Endothelial cell (in vitro differentiated cells): ENCODE results near the gene ATP6V0D1. TPM values are rescaled to one million over a fixed set of nuclear protein-coding genes. Genes with fewer than 3 reads are reported as not detected.

Experiments
- DNase-seq: peaks from one replicate; pipeline ENCODE4 v3.0.0; 2021; ENCODE audit warnings: low spot score
- H3K27ac Mint-ChIP-seq: one replicate; pipeline ENCODE4 v1.8.0; 2021; ENCODE audit warnings: mixed read lengths, inconsistent platforms; ENCODE audit not compliant: unreplicated experiment
- H3K27me3 Mint-ChIP-seq: one replicate; pipeline ENCODE4 v1.8.0; 2021; ENCODE audit warnings: mild to moderate bottlenecking, moderate library complexity, mixed read lengths, inconsistent platforms; ENCODE audit not compliant: unreplicated experiment
- H3K36me3 Mint-ChIP-seq: one replicate; pipeline ENCODE4 v1.8.0; 2021; ENCODE audit warnings: mild to moderate bottlenecking, low read depth, mixed read lengths, inconsistent platforms; ENCODE audit not compliant: unreplicated experiment
- H3K4me1 Mint-ChIP-seq: one replicate; pipeline ENCODE4 v1.8.0; 2021; ENCODE audit warnings: mild to moderate bottlenecking, mixed read lengths, inconsistent platforms; ENCODE audit not compliant: unreplicated experiment
- H3K4me3 Mint-ChIP-seq: one replicate; pipeline ENCODE4 v1.8.0; 2021; ENCODE audit warnings: mild to moderate bottlenecking, mixed read lengths, inconsistent platforms; ENCODE audit not compliant: unreplicated experiment
- H3K9me3 Mint-ChIP-seq: one replicate; pipeline ENCODE4 v1.8.0; 2021; ENCODE audit warnings: mixed read lengths, inconsistent platforms; ENCODE audit not compliant: unreplicated experiment
- total RNA-seq: library from RNA; stranded (reverse); fragmentation: NEBNext Ultra II Directional; extraction: Animal tissue kit (Norgen Biotek cat#: 25700); gene quantifications from one replicate; pipeline ENCODE4 v1.2.1, GENCODE V29; 2021; ENCODE audit not compliant: unreplicated experiment
- TF ChIP-seq, protein P1 (sequence below): fragments of 200-600 bp; sonication (generic); IDR thresholded peaks from one replicate; pipeline ENCODE4 v1.5.0; 2021; ENCODE audit warnings: antibody characterized with exemption; ENCODE audit not compliant: unreplicated experiment

Gene ATP6V0D1
- total RNA-seq, 1 donor from 2014 or later: 107 TPM

DNA sequence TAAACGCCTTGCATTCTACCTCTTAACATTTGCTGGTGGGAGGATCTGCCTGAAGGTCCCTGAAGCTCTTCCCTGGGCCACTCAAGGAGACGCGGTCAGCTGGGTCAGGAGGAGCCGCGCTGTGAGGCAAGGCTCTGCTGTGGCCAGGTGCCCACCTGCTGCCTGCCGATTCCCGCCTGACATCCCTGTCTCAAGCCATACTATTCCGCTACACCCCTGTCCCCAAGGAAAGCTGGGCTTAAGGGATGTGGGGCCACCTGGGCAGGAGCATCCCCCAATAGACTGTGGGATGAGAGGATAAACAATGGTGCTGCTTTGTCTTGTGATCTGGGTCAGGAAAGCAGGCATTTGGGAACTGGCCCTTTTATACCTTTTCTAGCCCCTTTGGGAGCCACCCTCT lies 92.8 kb downstream of the ATP6V0D1 start:
- Mint-ChIP-seq H3K9me3 (no peaks in the 10 kb centered on the region), H3K4me1 (peaks cover 3% of the 10 kb centered on the region), H3K36me3 (peaks cover 27% of the 10 kb centered on the region), H3K4me3 (no peak overlapping the region), H3K27me3 (peaks cover 22% of the 10 kb centered on the region), H3K27ac (no peak overlapping the region)
- no peak for DNase-seq
- TF ChIP-seq, protein P1, sequence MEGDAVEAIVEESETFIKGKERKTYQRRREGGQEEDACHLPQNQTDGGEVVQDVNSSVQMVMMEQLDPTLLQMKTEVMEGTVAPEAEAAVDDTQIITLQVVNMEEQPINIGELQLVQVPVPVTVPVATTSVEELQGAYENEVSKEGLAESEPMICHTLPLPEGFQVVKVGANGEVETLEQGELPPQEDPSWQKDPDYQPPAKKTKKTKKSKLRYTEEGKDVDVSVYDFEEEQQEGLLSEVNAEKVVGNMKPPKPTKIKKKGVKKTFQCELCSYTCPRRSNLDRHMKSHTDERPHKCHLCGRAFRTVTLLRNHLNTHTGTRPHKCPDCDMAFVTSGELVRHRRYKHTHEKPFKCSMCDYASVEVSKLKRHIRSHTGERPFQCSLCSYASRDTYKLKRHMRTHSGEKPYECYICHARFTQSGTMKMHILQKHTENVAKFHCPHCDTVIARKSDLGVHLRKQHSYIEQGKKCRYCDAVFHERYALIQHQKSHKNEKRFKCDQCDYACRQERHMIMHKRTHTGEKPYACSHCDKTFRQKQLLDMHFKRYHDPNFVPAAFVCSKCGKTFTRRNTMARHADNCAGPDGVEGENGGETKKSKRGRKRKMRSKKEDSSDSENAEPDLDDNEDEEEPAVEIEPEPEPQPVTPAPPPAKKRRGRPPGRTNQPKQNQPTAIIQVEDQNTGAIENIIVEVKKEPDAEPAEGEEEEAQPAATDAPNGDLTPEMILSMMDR: no peak

Other genes starting within 250 kb of the ATP6V0D1 start
- 248 TPM for gene FHOD1, start 233.7 kb downstream of the ATP6V0D1 start, total RNA-seq
- 17.2 TPM for gene SLC9A5, start 232.2 kb downstream of the ATP6V0D1 start, total RNA-seq
- 9.5 TPM for gene PLEKHG4, start 201.6 kb downstream of the ATP6V0D1 start, total RNA-seq
- gene KCTD19, start 154.4 kb downstream of the ATP6V0D1 start, total RNA-seq: 2.0 TPM
- 24.1 TPM for gene LRRC36, start 154.3 kb downstream of the ATP6V0D1 start, total RNA-seq
- gene TPPP3, start 87.7 kb downstream of the ATP6V0D1 start, total RNA-seq: 1.1 TPM
- gene ZDHHC1, start 64.7 kb downstream of the ATP6V0D1 start, total RNA-seq: 7.2 TPM
- 3.3 TPM for gene HSD11B2, start 50.0 kb downstream of the ATP6V0D1 start, total RNA-seq
- not detected for gene AGRP, start 2.4 kb upstream of the ATP6V0D1 start, total RNA-seq
- 184 TPM for gene RIPOR1, start 47.7 kb upstream of the ATP6V0D1 start, total RNA-seq
- gene CTCF, start 81.4 kb upstream of the ATP6V0D1 start, total RNA-seq: 40.1 TPM
- gene CARMIL2, start 164.0 kb upstream of the ATP6V0D1 start, total RNA-seq: 3.6 TPM
- gene ACD, start 179.1 kb upstream of the ATP6V0D1 start, total RNA-seq: 27.1 TPM
- 1.2 TPM for gene PARD6A, start 179.8 kb upstream of the ATP6V0D1 start, total RNA-seq
- gene ENKD1, start 185.6 kb upstream of the ATP6V0D1 start, total RNA-seq: 9.9 TPM
- 1.8 TPM for gene C16orf86, start 185.7 kb upstream of the ATP6V0D1 start, total RNA-seq
- 44.2 TPM for gene GFOD2, start 238.2 kb upstream of the ATP6V0D1 start, total RNA-seq